DMS53 (cell line): ENCODE data around the gene HDAC7.

Source experiments
- DNase-seq: peaks from one replicate; lab custom pipeline; 2025; lab: John Stamatoyannopoulos, UW

Gene HDAC7

GRCh38 chr12:47758834-47759690, 60.6 kb downstream of the HDAC7 start, which contains the start of gene RAPGEF3:
Gene RAPGEF3, minus strand, starts transcription at chr12:47758880. Its CDS starts 324 bp downstream, at chr12:47758556.
- peak; percentile 97 for DNase-seq

- no peak for DNase-seq
Measured at GRCh38 chr12:47758584-47758833, 61.2 kb downstream of the HDAC7 start.

DNA sequence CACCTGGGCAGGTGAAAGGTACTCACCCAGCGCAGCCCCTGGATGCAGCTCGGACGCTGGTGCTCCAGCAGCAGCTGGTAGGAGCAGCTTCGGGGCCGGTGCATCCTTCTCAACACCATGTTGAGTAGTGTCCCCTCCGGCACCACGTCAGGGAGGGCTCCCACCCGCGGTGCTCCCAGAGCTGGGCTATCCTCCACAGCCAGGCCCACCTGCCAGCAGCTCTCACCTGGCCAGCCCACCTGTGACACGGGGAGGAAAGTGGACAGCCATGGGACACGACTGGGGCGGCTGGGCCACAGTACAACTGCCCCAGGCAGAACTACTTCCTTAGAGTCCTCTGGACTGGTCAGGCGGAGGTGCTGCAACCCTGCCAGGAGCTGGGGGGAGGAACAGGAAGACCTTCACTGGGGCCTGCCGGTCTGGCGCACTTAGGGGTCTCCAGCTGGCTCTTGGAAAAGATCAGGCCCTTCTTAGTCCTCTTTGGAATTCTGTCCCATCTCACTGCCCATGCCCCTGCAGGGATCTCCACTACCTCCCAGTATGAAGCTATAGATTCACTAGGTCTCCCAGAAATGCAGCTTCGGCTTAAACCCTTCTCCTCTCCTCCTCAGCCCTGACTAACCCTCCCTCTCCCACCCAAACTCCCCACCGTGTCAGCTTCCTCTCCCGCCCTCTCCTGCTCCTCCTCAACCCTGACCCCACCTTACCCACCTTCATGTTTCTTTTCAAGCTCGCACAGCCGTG, 61.7 kb downstream of the HDAC7 start:
- DNase-seq = no peak

- no peak for DNase-seq
Measured at GRCh38 chr12:47757364-47757839, 62.3 kb downstream of the HDAC7 start.

DNA sequence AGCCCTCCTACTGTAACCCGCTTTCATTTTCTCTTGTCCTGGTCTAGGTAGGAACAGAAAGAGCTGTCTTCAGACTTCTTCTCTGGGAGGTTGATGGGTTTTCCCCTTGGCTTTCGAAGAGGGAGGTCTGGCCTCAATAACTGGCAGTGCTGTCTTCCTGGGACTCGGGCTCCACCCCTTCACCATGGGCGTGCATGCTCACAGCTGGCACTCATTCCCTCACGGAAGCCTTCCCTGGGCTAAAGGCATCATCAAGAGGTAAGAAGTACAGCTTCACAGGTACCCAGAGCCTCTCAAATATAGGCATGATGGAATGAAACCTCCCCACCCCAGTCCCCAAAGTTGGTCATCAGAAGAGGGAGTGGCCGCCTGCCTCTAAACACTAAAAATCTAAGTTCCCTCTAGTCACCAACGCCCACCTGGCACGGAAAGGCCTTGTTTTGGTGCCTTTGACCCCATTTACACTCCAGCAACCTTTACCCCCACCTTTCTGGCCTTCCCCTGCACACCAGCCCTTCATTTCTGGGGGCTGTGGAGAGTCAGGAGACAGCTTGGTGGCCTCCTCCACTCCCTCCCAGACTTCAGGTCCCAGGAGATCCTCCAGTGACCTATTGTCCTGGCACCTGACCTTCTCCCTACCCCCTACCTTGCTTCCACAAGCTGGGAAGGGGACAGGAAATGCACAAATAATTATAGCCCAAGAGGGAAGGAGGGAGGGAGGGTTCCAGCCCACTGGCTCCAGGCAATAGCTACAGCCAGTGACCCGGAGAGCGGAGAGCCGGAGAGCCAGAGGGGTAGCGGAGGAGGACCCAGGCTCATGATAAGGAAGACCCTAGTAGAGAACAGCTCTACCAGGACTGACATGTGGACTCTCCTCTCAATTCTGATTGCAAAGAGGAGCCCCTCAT, 63.8 kb downstream of the HDAC7 start:
- DNase-seq = no peak

DNA sequence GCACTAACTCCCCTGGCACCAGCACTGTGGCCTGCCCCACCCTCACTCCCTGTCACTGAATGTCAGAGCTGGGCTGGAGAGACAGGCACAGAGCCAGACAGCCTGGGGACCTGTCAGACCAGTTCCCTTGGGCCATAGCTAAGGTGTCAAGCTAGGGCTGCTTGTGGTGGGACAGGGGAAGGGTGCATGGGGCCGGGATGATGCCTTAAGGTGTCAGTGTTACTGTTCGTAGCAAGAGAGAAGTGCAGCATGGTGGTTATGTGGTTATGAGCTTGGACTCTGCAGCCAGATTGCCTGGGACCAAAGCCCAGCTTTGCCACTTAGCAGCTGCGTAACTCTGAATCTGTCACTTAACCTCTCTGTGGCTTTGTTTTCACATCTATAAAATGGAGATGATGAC, 64.8 kb downstream of the HDAC7 start:
- peak; percentile 76 for DNase-seq

DNA sequence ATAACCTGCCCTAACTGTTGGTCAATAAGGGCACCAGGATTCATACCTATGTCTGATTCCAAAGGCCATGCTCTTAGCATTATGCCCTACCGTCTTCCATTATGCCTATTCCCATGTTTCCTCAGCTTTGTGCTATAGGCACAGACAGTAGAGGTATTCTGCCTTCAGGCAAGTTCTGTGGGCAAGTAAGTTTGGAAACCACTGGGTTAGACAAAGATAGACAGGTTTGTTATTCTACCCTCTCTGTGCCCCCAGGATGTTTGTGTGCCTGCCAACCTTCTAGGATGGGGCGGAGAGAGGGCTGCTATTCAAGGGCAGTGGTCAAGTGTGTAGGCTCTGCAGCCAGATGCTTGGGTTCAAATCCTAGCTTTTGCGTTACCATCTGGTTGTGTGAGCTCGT, 65.6 kb downstream of the HDAC7 start:
- no peak for DNase-seq

DNA sequence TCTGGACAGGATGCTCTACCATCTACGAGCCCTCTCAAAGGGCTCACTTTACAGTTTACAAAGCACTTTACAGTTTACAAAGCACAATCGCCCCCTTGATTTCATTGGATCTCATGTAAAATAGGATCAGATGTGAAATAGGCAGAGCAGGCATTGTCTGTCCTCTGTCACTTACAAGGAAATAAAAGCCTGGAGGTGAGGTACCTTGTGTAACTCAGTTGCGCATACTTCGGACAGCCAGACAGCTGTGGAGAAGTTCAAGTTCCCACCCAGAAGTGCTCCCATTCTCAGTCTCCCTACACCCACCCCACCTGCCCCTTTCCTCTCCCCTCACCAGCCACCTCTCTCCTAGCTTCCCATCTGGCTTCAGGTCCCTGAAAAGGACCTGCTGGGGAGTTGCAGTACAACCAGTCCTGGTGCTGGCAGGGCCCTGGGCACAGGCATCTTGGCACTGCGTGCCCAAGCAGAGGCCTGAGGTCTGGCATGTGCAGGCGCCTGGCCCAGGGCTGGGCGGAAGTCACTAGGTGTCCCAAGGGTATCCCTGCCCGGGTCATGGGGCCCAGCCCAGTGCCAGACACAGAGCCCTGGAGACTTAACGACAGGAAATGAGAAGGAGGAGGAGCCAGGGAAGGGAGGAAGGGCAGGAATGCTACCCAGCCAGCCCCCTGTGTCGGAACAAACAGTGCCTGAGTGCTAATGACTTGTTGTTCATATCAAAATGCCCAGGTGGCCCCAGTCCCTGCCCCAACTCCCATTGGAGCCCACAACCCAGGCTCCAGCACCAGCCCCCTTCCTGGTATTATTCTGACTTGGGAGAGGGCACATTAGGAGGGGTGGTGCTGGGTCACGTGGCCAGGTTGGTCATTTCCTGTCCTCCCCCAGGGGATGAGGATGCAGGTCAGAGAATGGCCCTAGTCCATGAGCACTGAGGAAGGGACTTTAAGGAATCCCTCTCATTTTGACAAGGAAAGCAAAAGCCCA, 66.4 kb downstream of the HDAC7 start:
- peak; percentile 56 for DNase-seq

GRCh38 chr12:47752552-47752951, 67.2 kb downstream of the HDAC7 start:
- DNase-seq = no peak

- DNase-seq = no peak
Measured at GRCh38 chr12:47752121-47752520, 67.6 kb downstream of the HDAC7 start.

DNA sequence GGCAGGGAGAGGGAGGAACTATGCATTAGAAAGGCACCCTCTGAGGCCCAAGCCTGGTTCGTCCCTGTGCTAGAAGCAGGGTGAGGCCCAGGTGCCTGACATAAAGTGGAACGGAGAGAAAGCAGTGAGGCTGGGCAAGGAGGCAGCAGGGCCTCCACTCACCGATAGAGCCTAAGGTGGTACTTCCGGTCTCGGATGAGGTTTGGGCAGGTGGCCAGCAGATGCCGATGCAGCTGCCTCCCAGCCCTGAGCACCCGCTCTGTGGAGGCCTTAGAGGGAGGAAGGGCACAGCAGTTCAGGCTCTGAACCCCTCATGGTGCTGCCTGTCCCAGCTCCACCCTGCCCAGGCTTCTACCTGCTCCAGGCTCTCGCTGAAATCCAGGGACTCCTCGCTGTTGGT, 68.1 kb downstream of the HDAC7 start:
- no peak for DNase-seq

DNA sequence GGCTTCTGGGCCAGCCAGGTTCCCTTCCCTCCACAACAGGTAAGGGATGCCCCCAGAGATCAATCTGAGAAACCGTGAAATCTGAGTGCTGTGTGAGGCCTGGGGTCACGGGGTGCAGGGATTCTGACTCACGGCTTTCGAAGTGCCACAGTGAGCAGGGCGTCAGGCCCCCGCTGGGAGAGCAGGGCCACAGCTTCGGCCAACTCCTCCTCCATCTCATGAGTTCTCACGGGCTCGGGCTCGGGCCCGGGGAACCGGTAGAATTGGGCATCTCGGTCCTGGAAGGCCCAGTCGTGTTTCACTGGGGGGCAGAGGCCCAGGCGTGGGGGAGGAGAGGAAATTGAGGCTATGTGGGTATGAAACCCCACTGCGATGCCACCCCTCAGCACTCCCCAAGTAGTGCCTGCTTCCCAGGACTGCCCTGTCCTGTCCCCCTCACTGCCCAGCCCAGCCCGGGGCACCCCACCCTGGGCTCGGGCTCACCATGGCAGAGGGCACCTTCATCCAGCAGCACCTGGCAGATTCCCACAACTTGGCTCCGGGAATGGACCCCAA, 68.7 kb downstream of the HDAC7 start:
- DNase-seq = no peak

GRCh38 chr12:47750229-47750798, 69.4 kb downstream of the HDAC7 start:
- DNase-seq = no peak

DNA sequence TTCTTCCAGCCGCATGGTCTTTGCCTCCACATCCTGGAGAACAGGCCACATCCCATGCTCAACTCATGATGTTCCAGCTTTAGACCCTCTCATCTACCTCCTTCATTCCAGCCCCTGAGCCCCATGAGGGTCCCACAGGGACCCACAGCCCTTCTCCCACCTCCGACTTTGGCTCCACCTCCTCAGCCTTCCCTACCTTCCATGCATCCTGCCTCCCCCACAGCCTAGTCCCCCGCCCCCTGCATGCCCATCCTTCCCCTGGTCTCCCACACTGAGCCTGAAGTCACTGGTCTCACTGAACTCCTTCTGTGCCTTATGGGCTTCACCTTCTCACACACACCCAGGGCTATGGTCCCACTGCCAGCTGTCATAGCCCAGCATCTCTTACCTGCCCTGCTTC, 70.8 kb downstream of the HDAC7 start:
- DNase-seq = no peak

DNA sequence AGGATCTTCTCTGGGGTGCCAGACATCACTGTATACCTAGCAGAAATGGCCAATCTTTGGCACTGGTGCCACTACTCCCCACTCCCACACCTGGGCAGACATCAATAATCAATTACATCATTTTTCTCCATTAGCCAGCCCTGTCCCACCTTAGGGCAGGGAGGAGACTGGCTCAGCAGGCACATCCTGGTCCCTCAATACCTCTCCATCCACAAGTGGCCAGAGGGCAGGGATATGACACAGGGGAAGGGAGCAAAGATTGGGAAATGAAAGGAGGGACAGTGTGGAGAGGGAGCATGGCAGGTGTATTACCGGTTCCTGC, 71.2 kb downstream of the HDAC7 start:
- DNase-seq = no peak

DNA sequence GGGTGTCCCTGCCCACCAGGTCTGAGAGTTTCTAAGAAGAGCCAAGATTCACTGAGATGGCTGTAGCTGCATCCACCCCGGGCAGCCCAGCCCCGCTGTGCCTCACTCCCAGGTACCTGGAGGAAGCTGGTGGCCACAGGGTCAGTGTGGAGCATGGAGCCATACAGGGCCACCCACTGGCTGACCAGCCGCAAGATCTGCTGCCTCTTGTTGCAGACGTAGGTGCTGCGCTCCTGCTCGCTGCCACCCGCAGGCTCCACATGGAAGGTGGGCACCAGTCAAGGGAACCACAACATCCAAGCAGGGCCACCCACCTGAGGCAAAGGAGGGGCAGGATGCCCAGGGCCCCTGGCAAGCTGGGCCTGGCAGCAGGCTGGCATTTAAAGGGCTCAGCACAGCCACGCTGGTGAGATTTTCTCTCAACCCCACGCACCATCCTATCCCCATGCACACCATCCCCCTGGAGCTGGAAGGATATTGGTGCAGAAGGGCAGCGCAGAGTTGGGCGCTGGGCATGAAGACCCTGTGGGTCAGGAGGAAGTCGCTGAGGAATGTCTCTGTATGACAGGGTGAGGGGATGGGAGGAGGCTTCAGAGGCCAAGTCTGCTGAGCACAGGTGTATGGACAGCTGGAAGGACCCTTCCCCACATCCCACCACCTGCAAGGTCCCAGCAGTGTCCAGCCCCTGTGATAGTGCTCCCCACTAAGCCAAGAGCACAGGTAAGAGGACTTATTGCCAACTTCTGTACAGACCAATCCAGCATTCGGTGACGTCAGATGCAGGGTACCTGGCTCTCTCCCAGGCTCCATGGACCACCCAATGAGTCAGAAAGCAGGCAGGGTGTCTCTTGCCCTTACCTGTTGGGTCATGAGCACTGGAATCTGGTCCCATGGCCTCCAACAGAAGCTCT, 71.9 kb downstream of the HDAC7 start:
- DNase-seq = no peak

- DNase-seq = no peak
Measured at GRCh38 chr12:47747126-47747525, 72.6 kb downstream of the HDAC7 start.

DNA sequence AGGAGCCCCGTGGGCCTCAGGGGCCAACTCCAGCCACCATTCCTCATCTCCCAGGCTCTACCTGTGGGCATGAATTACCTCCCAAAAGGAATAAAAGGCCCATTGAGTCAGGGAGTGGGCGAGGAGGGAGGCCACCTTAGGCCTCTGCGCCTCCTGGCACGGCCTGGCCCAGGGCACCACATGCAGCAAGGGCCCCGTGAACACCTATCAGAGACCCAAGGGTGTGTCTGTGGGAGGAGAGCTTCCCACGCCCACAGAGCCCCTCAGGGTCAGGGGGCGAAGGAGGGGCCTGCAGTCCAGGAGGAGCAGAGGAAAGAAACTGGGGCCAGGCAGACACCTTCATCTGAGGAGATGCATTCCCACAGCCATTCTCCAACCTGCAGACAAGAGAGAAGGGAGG, 73.2 kb downstream of the HDAC7 start:
- DNase-seq = no peak

GRCh38 chr12:47746073-47746472, 73.6 kb downstream of the HDAC7 start:
- no peak for DNase-seq
